Transverse colon (tissue), 3 donors: ENCODE results near the gene LCMT1.

ENCODE experiments used
- EP300 ChIP-seq: sonication (generic); formaldehyde crosslinking; IDR thresholded peaks from one replicate; pipeline ENCODE4 v1.6.1; 2017; ENCODE audit warnings: antibody characterized with exemption, low read depth
- TF ChIP-seq, protein P1 (sequence below), 5 experiments: fragments of 200-600 bp in 3 of 5; fragments of 450-650 bp in 2 of 5; sonication (generic) in 3 of 5; IDR thresholded peaks; 1 replicate in 2 of 5; 2 replicates in 3 of 5; pipeline ENCODE4 v1.5.1; 2016 to 2017; ENCODE audit warnings: antibody characterized with exemption in 5 of 5, inconsistent platforms in 3 of 5, mild to moderate bottlenecking in 2 of 5, moderate library complexity in 1 of 5

DNA sequence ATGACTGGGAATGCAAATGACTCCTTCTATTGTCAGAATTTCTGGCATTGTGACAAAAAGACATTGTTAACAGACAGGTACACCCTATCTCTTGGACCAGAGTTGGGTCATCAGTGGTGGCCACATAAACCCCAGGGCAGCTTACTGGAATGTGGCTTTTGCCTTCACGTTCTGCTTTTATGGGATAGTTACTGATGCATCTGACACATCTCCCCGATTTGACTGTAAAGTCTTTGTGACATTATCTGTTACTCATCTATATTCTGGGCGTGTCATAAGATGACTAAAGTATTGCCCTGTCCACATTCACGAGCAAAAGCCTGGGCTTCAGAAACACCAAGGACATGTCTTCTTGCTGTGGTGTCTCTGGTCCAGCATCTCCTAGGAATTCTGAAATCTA, 86.5 kb downstream of the LCMT1 start:
- TF ChIP-seq, protein P1, sequence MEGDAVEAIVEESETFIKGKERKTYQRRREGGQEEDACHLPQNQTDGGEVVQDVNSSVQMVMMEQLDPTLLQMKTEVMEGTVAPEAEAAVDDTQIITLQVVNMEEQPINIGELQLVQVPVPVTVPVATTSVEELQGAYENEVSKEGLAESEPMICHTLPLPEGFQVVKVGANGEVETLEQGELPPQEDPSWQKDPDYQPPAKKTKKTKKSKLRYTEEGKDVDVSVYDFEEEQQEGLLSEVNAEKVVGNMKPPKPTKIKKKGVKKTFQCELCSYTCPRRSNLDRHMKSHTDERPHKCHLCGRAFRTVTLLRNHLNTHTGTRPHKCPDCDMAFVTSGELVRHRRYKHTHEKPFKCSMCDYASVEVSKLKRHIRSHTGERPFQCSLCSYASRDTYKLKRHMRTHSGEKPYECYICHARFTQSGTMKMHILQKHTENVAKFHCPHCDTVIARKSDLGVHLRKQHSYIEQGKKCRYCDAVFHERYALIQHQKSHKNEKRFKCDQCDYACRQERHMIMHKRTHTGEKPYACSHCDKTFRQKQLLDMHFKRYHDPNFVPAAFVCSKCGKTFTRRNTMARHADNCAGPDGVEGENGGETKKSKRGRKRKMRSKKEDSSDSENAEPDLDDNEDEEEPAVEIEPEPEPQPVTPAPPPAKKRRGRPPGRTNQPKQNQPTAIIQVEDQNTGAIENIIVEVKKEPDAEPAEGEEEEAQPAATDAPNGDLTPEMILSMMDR (IDR thresholded peaks at IDR 0.05): no peak
- no peak for TF ChIP-seq EP300
